Mucosa of stomach (tissue), 1 donor: ENCODE results near the gene NBPF11.
"Not testable (repeated sequence)": the region's sequence is repeated elsewhere in the genome, so short reads cannot be mapped to it uniquely, and the experiment has no call there.

Experiments used
- H3K27me3 ChIP-seq: one replicate; pipeline ENCODE4 v1.7.0; 2013; ENCODE audit warnings: mild to moderate bottlenecking, low read length; ENCODE audit not compliant: control insufficient read depth, insufficient read depth
- H3K36me3 ChIP-seq: one replicate; pipeline ENCODE4 v1.7.0; 2013; ENCODE audit warnings: low read length; ENCODE audit not compliant: control insufficient read depth, insufficient read depth
- H3K4me1 ChIP-seq: one replicate; pipeline ENCODE4 v1.7.0; 2013; ENCODE audit warnings: mild to moderate bottlenecking, low read length; ENCODE audit not compliant: control insufficient read depth, insufficient read depth
- H3K4me3 ChIP-seq: one replicate; pipeline ENCODE4 v1.7.0; 2013; ENCODE audit warnings: low read length
- H3K9ac ChIP-seq: one replicate; pipeline ENCODE4 v1.7.0; 2013; ENCODE audit warnings: mild to moderate bottlenecking, low read length, moderate library complexity
- H3K9me3 ChIP-seq: one replicate; pipeline ENCODE4 v1.7.0; 2013; ENCODE audit warnings: mild to moderate bottlenecking, low read length, moderate library complexity; ENCODE audit not compliant: control insufficient read depth
- donor health status: Pancreatic carcinoma.

Gene NBPF11, protein sequence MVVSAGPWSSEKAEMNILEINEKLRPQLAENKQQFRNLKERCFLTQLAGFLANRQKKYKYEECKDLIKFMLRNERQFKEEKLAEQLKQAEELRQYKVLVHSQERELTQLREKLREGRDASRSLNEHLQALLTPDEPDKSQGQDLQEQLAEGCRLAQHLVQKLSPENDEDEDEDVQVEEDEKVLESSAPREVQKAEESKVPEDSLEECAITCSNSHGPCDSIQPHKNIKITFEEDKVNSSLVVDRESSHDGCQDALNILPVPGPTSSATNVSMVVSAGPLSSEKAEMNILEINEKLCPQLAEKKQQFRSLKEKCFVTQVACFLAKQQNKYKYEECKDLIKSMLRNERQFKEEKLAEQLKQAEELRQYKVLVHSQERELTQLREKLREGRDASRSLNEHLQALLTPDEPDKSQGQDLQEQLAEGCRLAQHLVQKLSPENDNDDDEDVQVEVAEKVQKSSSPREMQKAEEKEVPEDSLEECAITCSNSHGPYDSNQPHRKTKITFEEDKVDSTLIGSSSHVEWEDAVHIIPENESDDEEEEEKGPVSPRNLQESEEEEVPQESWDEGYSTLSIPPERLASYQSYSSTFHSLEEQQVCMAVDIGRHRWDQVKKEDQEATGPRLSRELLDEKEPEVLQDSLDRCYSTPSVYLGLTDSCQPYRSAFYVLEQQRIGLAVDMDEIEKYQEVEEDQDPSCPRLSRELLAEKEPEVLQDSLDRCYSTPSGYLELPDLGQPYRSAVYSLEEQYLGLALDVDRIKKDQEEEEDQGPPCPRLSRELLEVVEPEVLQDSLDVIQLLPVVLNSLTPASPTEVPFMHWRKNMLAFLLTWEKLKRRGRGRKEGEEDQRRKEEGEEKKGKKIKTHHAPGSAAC

GRCh38 chr1:148151911-148152656, at the start of gene NBPF11:
Gene NBPF11 (minus strand): TSS chr1:148152281. CDS start chr1:148127003, 25,278 bp downstream.
- peak within 1 kb of the TSS; percentile 66 for H3K9ac ChIP-seq
- peak within 1 kb of the TSS; percentile 4 for H3K4me3 ChIP-seq
- H3K27me3 ChIP-seq, H3K36me3 ChIP-seq, H3K9me3 ChIP-seq, H3K4me1 ChIP-seq: not testable (repeated sequence)

- not testable (repeated sequence) for H3K4me1 ChIP-seq, H3K9ac ChIP-seq, H3K27me3 ChIP-seq, H3K9me3 ChIP-seq, H3K4me3 ChIP-seq, H3K36me3 ChIP-seq
Observed at GRCh38 chr1:148197396-148197795, 45.3 kb upstream of the NBPF11 start.

- H3K27me3 ChIP-seq, H3K9ac ChIP-seq, H3K9me3 ChIP-seq, H3K4me3 ChIP-seq, H3K4me1 ChIP-seq, H3K36me3 ChIP-seq: not testable (repeated sequence)
Observed at GRCh38 chr1:148196949-148197348, 44.9 kb upstream of the NBPF11 start.

DNA sequence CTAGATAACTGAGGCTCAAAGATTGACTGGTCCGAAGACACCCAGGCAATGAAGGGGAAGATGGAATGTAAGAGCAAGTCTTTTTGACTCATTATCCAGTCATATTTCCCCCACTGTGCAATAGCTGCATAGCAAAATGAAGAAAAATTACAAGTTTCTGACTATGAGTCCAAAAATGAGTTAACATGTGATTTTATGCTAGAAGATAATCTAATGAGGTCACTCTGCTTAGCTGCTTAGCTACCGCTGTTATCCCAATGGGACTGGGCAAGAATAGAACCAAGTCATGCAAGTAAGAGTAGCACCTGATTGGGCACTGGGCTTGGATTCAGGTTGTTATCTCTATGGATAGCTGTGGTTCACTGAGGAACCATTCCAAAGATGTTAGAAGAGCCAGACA, 43.0 kb upstream of the NBPF11 start:
- H3K4me3 ChIP-seq, H3K27me3 ChIP-seq, H3K4me1 ChIP-seq, H3K36me3 ChIP-seq, H3K9ac ChIP-seq, H3K9me3 ChIP-seq: not testable (repeated sequence)

GRCh38 chr1:148188768-148189167, 36.7 kb upstream of the NBPF11 start:
- H3K9me3 ChIP-seq, H3K36me3 ChIP-seq, H3K4me1 ChIP-seq, H3K9ac ChIP-seq, H3K4me3 ChIP-seq, H3K27me3 ChIP-seq: not testable (repeated sequence)

DNA sequence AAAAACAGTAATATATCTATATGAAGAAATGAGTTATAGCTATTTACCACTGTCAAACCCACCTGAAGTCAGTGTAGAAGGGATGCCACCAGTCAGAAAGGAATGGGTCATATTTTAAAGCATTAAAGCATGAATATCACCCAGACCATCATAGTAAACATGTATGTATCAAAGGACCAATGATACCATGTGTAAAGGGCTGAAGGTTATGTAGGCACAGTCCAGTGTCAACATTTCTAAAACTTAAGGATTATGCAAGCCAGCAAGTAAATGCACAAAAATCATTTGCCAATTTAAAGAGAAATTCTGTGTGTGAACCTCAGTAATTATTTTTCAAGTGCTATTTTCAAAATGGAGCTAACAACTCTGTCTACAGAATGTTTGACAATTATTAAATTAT, 26.6 kb upstream of the NBPF11 start:
- not testable (repeated sequence) for H3K4me1 ChIP-seq, H3K9ac ChIP-seq, H3K27me3 ChIP-seq, H3K9me3 ChIP-seq, H3K36me3 ChIP-seq, H3K4me3 ChIP-seq

GRCh38 chr1:148175414-148175813, 23.3 kb upstream of the NBPF11 start:
- H3K4me1 ChIP-seq, H3K9ac ChIP-seq, H3K36me3 ChIP-seq, H3K4me3 ChIP-seq, H3K27me3 ChIP-seq, H3K9me3 ChIP-seq: not testable (repeated sequence)

- not testable (repeated sequence) for H3K36me3 ChIP-seq, H3K9me3 ChIP-seq, H3K27me3 ChIP-seq, H3K9ac ChIP-seq, H3K4me1 ChIP-seq, H3K4me3 ChIP-seq
Observed at GRCh38 chr1:148171995-148172394, 19.9 kb upstream of the NBPF11 start.

- H3K4me3 ChIP-seq = no peak overlapping the region
- no peaks in the 10 kb centered on the region for H3K27me3 ChIP-seq
- H3K9ac ChIP-seq = no peak overlapping the region
- H3K36me3 ChIP-seq = no peaks in the 10 kb centered on the region
- no peaks in the 10 kb centered on the region for H3K9me3 ChIP-seq
- peaks cover 21% of the 10 kb centered on the region for H3K4me1 ChIP-seq
Observed at GRCh38 chr1:148166558-148167492, 14.7 kb upstream of the NBPF11 start.

GRCh38 chr1:148162363-148162762, 10.3 kb upstream of the NBPF11 start:
- Histone ChIP-seq H3K36me3 (no peaks in the 10 kb centered on the region), H3K4me1 (peaks cover 28% of the 10 kb centered on the region), H3K27me3 (peaks cover 30% of the 10 kb centered on the region), H3K9me3 (no peaks in the 10 kb centered on the region), H3K4me3 (no peak overlapping the region), H3K9ac (no peak overlapping the region)

GRCh38 chr1:148161053-148161901, 9.2 kb upstream of the NBPF11 start:
- Histone ChIP-seq H3K9me3 (no peaks in the 10 kb centered on the region), H3K9ac (no peak overlapping the region), H3K36me3 (no peaks in the 10 kb centered on the region), H3K4me3 (no peak overlapping the region), H3K4me1 (peaks cover 21% of the 10 kb centered on the region), H3K27me3 (peaks cover 30% of the 10 kb centered on the region)
